ENCODE data around the gene EN1.

The EN1 gene

DNA sequence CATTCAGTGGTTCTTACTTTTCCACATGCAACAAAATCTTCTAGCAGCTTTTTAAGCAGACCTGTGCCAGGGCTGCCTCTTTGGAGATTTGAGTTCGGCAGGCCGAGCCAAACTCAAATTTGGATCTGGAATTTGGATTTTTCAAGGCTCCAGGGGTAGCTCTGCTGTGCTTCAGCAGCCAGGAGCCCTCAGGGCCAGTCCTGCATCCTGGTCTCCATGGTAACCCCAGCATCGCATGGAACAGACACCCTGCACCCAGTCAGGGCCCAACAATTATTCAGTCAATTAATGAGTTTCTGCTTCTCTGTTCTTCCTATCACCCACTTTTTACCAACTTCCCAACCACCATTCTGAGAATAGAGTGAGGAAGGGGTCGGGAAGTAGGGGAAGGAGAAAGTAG, 30.0 kb downstream of the EN1 start:
- Histone ChIP-seq H3K9me3 (ENCODE audit: severe bottlenecking) (no peaks in the 10 kb centered on the region), H3K27ac (ENCODE audit: poor library complexity, severe bottlenecking) (no peak overlapping the region), H3K4me1 (ENCODE audit: insufficient read depth, poor library complexity, severe bottlenecking) (no peaks in the 10 kb centered on the region), H3K4me3 (ENCODE audit: severe bottlenecking) (no peak overlapping the region), H3K36me3 (ENCODE audit: low read depth) (no peaks in the 10 kb centered on the region), H3K27me3 (ENCODE audit: insufficient read depth, poor library complexity, severe bottlenecking) (peaks cover 37% of the 10 kb centered on the region)
- DNase-seq (ENCODE audit: low spot score) (no peak), ATAC-seq (ENCODE audit: low read depth) (no peak)
- TF ChIP-seq, protein P1, sequence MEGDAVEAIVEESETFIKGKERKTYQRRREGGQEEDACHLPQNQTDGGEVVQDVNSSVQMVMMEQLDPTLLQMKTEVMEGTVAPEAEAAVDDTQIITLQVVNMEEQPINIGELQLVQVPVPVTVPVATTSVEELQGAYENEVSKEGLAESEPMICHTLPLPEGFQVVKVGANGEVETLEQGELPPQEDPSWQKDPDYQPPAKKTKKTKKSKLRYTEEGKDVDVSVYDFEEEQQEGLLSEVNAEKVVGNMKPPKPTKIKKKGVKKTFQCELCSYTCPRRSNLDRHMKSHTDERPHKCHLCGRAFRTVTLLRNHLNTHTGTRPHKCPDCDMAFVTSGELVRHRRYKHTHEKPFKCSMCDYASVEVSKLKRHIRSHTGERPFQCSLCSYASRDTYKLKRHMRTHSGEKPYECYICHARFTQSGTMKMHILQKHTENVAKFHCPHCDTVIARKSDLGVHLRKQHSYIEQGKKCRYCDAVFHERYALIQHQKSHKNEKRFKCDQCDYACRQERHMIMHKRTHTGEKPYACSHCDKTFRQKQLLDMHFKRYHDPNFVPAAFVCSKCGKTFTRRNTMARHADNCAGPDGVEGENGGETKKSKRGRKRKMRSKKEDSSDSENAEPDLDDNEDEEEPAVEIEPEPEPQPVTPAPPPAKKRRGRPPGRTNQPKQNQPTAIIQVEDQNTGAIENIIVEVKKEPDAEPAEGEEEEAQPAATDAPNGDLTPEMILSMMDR (IDR thresholded peaks at IDR 0.05; ENCODE audit: poor library complexity, severe bottlenecking): no peak

DNA sequence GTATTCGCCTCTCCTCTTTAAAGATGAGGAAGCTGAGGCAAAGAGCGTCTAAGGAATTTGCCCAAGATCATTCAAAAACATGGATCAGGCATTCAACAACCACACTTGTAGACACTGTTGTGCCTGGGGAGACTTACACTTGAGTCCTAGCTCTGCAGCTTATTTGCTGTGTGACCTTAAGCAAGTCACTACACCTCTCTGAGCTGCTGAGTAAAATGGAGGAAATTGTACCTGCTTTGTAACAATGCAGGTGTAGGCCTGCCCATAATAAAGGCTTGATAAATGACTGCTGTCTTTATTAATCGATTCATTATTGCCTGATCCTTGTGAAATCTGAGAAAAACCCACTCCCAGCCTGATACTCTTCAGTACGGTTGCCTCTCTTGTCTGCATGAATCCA, 30.8 kb downstream of the EN1 start:
- Histone ChIP-seq H3K9me3 (ENCODE audit: severe bottlenecking) (no peaks in the 10 kb centered on the region), H3K27ac (ENCODE audit: poor library complexity, severe bottlenecking) (no peak overlapping the region), H3K36me3 (ENCODE audit: low read depth) (no peaks in the 10 kb centered on the region), H3K4me3 (ENCODE audit: severe bottlenecking) (no peak overlapping the region), H3K4me1 (ENCODE audit: insufficient read depth, poor library complexity, severe bottlenecking) (no peaks in the 10 kb centered on the region), H3K27me3 (ENCODE audit: insufficient read depth, poor library complexity, severe bottlenecking) (peaks cover 29% of the 10 kb centered on the region)
- TF ChIP-seq, protein P1 (IDR thresholded peaks at IDR 0.05; ENCODE audit: poor library complexity, severe bottlenecking): no peak
- no peak for ATAC-seq (ENCODE audit: low read depth)
- no peak for DNase-seq (ENCODE audit: low spot score)

DNA sequence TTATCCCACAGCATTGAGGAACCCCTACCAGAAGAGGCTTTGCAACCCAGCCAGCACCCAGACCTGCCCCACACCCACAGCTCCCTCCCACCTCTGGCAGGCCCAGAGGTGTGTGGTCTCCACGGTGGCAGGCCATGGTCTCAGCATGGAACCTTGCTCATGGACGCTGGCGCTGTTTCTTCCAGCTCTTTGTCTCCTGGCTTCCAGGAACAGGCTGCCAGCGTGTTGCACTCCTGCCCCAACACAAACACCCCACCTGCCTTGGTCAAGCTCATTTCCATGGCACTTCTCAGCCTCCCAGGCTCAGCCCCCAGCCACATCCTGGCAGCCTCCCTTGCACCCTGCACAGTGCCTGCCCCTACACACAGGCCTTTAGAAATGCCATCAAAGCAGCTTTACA, 31.7 kb downstream of the EN1 start:
- Histone ChIP-seq H3K4me1 (ENCODE audit: insufficient read depth, poor library complexity, severe bottlenecking) (no peaks in the 10 kb centered on the region), H3K4me3 (ENCODE audit: severe bottlenecking) (no peak overlapping the region), H3K36me3 (ENCODE audit: low read depth) (no peaks in the 10 kb centered on the region), H3K27me3 (ENCODE audit: insufficient read depth, poor library complexity, severe bottlenecking) (peaks cover 21% of the 10 kb centered on the region), H3K9me3 (ENCODE audit: severe bottlenecking) (no peaks in the 10 kb centered on the region), H3K27ac (ENCODE audit: poor library complexity, severe bottlenecking) (no peak overlapping the region)
- TF ChIP-seq, protein P1 (IDR thresholded peaks at IDR 0.05; ENCODE audit: poor library complexity, severe bottlenecking): no peak
- DNase-seq (ENCODE audit: low spot score) (no peak), ATAC-seq (ENCODE audit: low read depth) (no peak)

DNA sequence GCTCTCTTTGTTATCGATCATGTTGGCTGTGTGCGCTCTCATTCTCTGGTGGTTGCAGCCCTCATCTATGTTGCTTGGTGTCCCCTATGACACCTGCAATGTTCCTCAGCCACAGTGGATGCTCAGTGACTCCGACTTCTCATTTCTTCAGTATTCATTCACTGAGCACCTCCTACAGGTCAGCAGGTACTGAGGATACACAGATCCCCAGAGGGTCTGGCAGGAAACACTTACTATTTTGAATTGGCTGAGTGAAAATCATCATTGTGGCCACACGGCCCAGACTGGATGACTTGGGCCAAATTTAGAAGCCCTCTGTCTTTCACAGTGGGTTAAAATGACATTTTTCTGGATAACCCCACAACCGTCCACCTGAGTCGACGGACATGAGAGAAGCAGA, 32.1 kb downstream of the EN1 start:
- no peaks in the 10 kb centered on the region for H3K4me1 ChIP-seq (ENCODE audit: insufficient read depth, poor library complexity, severe bottlenecking)
- H3K9me3 ChIP-seq (ENCODE audit: severe bottlenecking): no peaks in the 10 kb centered on the region
- DNase-seq (ENCODE audit: low spot score): no peak
- H3K4me3 ChIP-seq (ENCODE audit: severe bottlenecking): no peak overlapping the region
- no peaks in the 10 kb centered on the region for H3K36me3 ChIP-seq (ENCODE audit: low read depth)
- no peak overlapping the region for H3K27ac ChIP-seq (ENCODE audit: poor library complexity, severe bottlenecking)
- no peak for ATAC-seq (ENCODE audit: low read depth)
- peaks cover 19% of the 10 kb centered on the region for H3K27me3 ChIP-seq (ENCODE audit: insufficient read depth, poor library complexity, severe bottlenecking)
- TF ChIP-seq, protein P1 (IDR thresholded peaks at IDR 0.05; ENCODE audit: poor library complexity, severe bottlenecking): no peak

DNA sequence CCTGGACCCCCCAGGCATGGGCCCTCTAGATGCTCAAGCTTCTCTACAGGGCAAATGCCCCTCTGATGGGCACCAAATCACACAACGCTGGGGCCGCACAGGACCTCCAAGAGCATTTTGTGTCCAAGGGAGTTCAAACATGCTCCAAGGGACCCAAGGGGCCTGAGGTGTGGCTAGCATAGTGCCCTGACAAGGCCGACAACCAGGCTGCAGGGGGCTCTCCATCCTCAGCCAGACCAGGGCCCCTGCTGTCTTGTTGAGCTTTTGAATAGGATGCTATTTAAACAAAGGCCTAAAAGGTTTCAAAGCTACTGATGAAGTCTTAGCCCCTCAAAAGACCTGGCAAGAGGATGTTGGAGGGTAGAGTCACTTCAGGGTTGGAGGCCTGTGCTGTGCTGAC, 33.1 kb downstream of the EN1 start:
- ATAC-seq (ENCODE audit: low read depth) (no peak), DNase-seq (ENCODE audit: low spot score) (no peak)

More for the DNA sequence above, 33.1 kb downstream of the EN1 start:
- no peaks in the 10 kb centered on the region for H3K36me3 ChIP-seq (ENCODE audit: low read depth)
- H3K27ac ChIP-seq (ENCODE audit: poor library complexity, severe bottlenecking): no peak overlapping the region
- H3K4me1 ChIP-seq (ENCODE audit: insufficient read depth, poor library complexity, severe bottlenecking): no peaks in the 10 kb centered on the region
- H3K4me3 ChIP-seq (ENCODE audit: severe bottlenecking): no peak overlapping the region
- peaks cover 19% of the 10 kb centered on the region for H3K27me3 ChIP-seq (ENCODE audit: insufficient read depth, poor library complexity, severe bottlenecking)
- TF ChIP-seq, protein P1 (IDR thresholded peaks at IDR 0.05; ENCODE audit: poor library complexity, severe bottlenecking): no peak
- H3K9me3 ChIP-seq (ENCODE audit: severe bottlenecking): no peaks in the 10 kb centered on the region

Data from RWPE2 (cell line).